ENCODE measurements around the gene PKP3.
"Not testable (repeated sequence)": the region's sequence is repeated elsewhere in the genome, so short reads cannot be mapped to it uniquely, and the experiment has no call there.

The PKP3 gene

GRCh38 chr11:396511-396947 lies 2.5 kb downstream of the PKP3 start:
- no peak for DNase-seq

GRCh38 chr11:396948-397548 lies 3.0 kb downstream of the PKP3 start:
- DNase-seq = no peak

- no peak for DNase-seq
Observed at GRCh38 chr11:398826-399225, 4.8 kb downstream of the PKP3 start.

GRCh38 chr11:399731-400211 lies 5.8 kb downstream of the PKP3 start:
- DNase-seq = no peak

- no peak for DNase-seq
Observed at GRCh38 chr11:400241-400689, 6.3 kb downstream of the PKP3 start.

GRCh38 chr11:401196-401595 lies 7.2 kb downstream of the PKP3 start:
- not testable (repeated sequence) for DNase-seq

GRCh38 chr11:403021-403760 lies 9.2 kb downstream of the PKP3 start:
- no peak for DNase-seq

- DNase-seq = no peak
Observed at GRCh38 chr11:403761-404431, 9.9 kb downstream of the PKP3 start.

GRCh38 chr11:404551-405264 lies 10.7 kb downstream of the PKP3 start:
- DNase-seq = no peak

- DNase-seq = no peak
Observed at GRCh38 chr11:405323-405953, 11.4 kb downstream of the PKP3 start.

GRCh38 chr11:405954-406795 lies 12.2 kb downstream of the PKP3 start:
- no peak for DNase-seq

GRCh38 chr11:406796-407650 lies 13.0 kb downstream of the PKP3 start:
- peak; percentile 71 to 76 for DNase-seq

GRCh38 chr11:407651-408123 lies 13.7 kb downstream of the PKP3 start:
- no peak for DNase-seq

GRCh38 chr11:408154-409007 lies 14.4 kb downstream of the PKP3 start:
- no peak for DNase-seq

GRCh38 chr11:409008-409599 lies 15.1 kb downstream of the PKP3 start:
- no peak for DNase-seq

GRCh38 chr11:409600-410483 lies 15.8 kb downstream of the PKP3 start:
- no peak for DNase-seq

- DNase-seq = not testable (repeated sequence)
Observed at GRCh38 chr11:410711-411110, 16.7 kb downstream of the PKP3 start.

- DNase-seq = not testable (repeated sequence)
Observed at GRCh38 chr11:411520-411919, 17.5 kb downstream of the PKP3 start.
